GM13976 (cell line): ENCODE measurements around the gene PBX1.

Source experiments
- DNase-seq: peaks from one replicate; pipeline ENCODE4 v3.0.0; 2012; ENCODE audit warnings: low spot score
- in situ Hi-C: fragments of 300-500 bp; cut with MboI; formaldehyde crosslinking; loops from one replicate; pipeline ENCODE4 v1.12.0; 2022; ENCODE audit warnings: low sequenced_read_pairs, mixed read lengths, inconsistent platforms; ENCODE audit not compliant: unreplicated experiment
- TF ChIP-seq, protein P1 (sequence below): IDR thresholded peaks from 2 replicates; pipeline ENCODE4 v1.5.1; 2012; ENCODE audit warnings: borderline replicate concordance, mild to moderate bottlenecking; ENCODE audit not compliant: insufficient read depth; ENCODE audit errors: extremely low read depth, missing control alignments, control extremely low read depth

PBX1 gene

DNA sequence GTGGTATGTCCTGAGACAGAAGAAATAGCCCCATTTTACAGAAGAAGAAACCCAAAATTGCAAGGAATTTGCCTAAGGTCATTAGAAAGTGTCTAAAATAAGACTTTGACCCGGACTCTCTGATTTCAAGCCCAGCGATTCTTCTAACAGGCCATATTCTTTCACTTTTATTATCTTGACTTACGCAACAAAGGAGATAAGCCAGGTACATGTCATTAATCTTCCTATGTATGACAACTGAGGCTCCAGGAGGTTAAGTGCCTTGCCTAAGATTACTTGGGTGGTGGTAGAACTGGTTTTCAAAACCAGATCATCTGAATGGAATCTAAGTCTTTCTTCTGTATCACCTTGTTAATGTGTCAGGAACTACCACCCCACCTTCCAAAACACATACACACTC is 124.3 kb downstream of the PBX1 start:
- in situ Hi-C loops = no loop called here
- TF ChIP-seq, protein P1, sequence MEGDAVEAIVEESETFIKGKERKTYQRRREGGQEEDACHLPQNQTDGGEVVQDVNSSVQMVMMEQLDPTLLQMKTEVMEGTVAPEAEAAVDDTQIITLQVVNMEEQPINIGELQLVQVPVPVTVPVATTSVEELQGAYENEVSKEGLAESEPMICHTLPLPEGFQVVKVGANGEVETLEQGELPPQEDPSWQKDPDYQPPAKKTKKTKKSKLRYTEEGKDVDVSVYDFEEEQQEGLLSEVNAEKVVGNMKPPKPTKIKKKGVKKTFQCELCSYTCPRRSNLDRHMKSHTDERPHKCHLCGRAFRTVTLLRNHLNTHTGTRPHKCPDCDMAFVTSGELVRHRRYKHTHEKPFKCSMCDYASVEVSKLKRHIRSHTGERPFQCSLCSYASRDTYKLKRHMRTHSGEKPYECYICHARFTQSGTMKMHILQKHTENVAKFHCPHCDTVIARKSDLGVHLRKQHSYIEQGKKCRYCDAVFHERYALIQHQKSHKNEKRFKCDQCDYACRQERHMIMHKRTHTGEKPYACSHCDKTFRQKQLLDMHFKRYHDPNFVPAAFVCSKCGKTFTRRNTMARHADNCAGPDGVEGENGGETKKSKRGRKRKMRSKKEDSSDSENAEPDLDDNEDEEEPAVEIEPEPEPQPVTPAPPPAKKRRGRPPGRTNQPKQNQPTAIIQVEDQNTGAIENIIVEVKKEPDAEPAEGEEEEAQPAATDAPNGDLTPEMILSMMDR = no peak
- no peak for DNase-seq

DNA sequence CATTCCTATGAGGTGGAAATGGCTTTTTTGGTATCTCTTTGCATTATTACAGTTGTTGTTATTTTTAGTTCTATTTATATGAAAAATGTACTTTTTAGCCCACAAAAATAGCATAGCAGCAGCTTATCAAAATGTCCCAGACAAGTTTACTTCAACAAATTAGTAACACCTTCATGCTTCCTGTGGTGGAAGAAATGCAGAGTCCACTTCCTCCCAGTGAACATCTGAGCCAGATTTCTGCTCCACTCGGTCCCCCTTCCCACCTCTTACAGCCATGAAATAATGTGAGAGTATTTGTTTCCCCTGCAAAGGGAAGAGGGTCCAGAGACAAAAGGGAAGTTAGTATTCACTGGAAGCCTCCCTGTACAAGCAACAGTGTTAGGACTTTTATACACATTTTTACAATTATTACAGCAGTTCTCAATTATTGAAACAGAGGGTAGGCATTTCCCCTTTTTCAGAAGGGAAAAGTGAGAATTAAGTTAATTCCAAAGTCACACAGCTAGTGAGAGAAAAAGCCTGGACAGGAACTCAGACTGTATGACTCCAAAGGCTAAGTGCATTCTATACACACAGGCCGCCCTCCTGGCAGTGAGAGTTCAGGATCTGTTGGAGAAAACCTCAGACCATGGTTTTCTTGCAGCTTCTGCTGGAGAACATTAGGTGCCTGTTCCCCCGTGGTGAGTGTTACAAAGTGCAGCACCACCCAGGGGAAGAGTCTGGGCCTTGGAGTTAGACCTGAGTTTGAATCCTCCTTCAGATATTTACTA is 126.5 kb downstream of the PBX1 start:
- in situ Hi-C loops = no loop called here
- DNase-seq = no peak
- TF ChIP-seq, protein P1 = no peak

DNA sequence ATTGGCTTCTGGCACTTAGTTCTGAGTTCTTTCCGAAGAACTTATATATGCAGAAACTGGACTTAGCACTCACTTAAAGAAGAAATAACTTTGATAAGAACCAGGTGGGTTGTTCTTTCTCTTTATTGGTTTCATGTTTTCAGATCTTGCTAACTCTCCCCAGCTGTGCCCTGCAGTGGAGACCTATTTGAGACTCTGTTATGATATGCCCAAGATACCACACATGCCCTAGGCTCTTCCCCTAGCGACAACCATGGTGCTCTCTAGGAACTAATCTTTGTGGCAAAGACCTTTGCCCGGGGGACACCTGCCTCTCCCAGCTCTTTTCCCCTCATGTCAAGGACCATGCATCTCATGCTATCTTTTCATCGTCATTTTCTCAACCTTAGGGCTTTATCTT is 128.8 kb downstream of the PBX1 start:
- in situ Hi-C loops = no loop called here
- DNase-seq = no peak
- TF ChIP-seq, protein P1 = no peak

DNA sequence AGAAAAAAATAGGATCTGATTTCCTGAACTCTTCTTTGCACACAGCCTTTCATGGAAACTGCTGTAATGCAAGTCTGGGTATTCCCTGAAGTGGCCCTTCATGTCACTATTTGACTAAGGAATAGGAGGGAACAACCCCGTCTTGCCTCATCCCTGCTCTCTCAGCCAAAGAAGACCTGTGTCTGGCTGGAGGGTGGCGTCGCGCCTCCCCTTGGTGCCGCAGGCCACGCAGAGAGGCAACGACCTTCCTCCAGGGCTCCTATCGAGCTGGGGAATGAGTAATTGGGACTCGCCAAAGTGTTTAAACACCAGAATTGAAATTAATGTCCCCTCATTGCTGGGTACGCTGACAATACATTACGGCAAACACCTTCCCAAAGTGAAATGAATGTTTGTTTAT is 129.8 kb downstream of the PBX1 start:
- no peak for DNase-seq
- TF ChIP-seq, protein P1 = no peak
- in situ Hi-C loops = no loop called here

DNA sequence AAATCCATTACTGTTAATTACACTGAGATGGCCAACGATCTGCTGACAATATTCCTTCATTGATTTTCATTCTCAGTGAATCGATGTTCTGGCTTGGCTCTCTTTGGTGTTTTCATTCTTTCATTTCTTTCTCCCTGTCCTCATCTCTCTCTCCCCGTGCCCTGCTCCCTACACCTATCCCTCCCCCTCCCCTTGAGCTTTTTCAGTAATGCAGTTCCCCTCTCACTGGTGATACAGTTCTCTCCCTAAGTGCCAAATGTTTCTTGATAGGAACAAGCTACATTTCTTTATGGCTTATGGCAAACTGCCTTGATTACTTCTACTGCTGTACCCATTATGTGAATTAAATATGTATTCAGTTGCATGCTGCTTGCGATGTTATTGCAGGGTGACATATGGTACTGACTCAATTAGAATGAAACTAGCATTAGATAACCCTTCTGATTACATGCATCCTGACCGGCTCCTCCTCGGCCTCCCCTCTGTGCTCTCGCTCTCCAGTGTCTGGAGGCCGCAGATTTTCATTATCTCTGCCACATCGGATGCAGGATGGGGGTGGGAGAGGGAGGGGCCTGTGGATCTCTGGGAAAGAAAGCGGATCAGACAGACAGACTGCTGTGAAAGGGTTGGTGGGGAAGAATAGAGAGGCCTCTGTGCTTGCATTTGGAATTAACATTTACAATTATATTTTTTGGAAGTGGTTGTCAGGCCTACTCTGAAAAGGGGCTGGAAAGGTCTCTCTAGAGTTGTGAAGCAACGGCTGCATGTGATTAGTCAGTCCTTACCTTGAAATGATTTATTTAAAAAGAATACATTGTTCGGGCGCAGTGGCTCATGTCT is 130.9 kb downstream of the PBX1 start:
- TF ChIP-seq, protein P1 = no peak
- DNase-seq = no peak
- in situ Hi-C loops = no loop called here

DNA sequence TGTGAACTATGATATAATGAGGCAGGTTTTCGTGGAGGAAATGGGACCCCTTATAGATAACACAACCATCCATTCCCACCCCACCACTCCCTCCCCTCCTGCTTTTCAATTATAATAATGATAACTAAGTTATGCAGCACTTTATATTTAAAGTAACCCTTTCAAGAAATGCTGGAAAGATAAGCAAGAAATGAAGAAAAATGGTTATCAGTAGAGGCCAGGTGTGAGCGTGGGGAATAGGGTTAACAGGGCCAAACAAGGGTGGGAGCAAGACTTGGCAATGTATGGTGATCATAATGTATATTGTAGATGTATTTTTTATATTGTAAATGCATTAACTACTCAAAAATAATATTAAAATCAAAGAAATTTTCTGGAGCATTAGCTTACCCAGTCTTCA is 133.4 kb downstream of the PBX1 start:
- no peak for DNase-seq
- TF ChIP-seq, protein P1 = no peak
- in situ Hi-C loops = no loop called here
